DND-41 (cell line): ENCODE measurements around the gene TOP3B.

Experiments
- ATAC-seq: fragments of 200-7000 bp; cut with Tn5 transposase; 3 replicates; pipeline ENCODE4 v1.9.1; 2021; ENCODE audit warnings: low read depth; ENCODE audit not compliant: insufficient read depth
- DNase-seq: peaks from one replicate; pipeline ENCODE4 v3.0.0-alpha.2; 2020
- H2AFZ ChIP-seq: 2 replicates; pipeline ENCODE4 v1.6.0; 2012; ENCODE audit warnings: low read depth, low read length
- H3K27ac ChIP-seq: 2 replicates; pipeline ENCODE4 v1.5.1; 2012; ENCODE audit warnings: low read length, inconsistent platforms
- H3K27me3 ChIP-seq: fragments of 200-600 bp; sonication (generic); 2 replicates; pipeline ENCODE4 v1.6.0; 2012; ENCODE audit warnings: low read length, mild to moderate bottlenecking, inconsistent platforms; ENCODE audit not compliant: insufficient read depth, poor library complexity
- H3K36me3 ChIP-seq: 2 replicates; pipeline ENCODE4 v1.5.1; 2012; ENCODE audit warnings: low read length, inconsistent platforms; ENCODE audit not compliant: insufficient read depth
- H3K4me1 ChIP-seq: 2 replicates; pipeline ENCODE4 v1.5.1; 2012; ENCODE audit warnings: mild to moderate bottlenecking, low read length; ENCODE audit not compliant: insufficient read depth
- H3K4me2 ChIP-seq: 2 replicates; pipeline ENCODE4 v1.6.0; 2012; ENCODE audit warnings: mild to moderate bottlenecking, moderate library complexity, low read length, inconsistent platforms; ENCODE audit not compliant: insufficient read depth
- H3K4me3 ChIP-seq, 2 experiments: fragments of 200-600 bp in 1 of 2; shearing (Covaris generic) in 1 of 2; 2 replicates each; pipeline ENCODE4 v1.5.1; 2012 to 2016; ENCODE audit warnings: inconsistent platforms in 2 of 2, low read length in 2 of 2, mild to moderate bottlenecking in 2 of 2, low read depth in 1 of 2, moderate library complexity in 1 of 2
- H3K79me2 ChIP-seq: 2 replicates; pipeline ENCODE4 v1.6.0; 2012; ENCODE audit warnings: low read length, inconsistent platforms; ENCODE audit not compliant: insufficient read depth
- H3K9ac ChIP-seq: 2 replicates; pipeline ENCODE4 v1.6.0; 2012; ENCODE audit warnings: low read depth, mild to moderate bottlenecking, inconsistent platforms, low read length, moderate library complexity
- H3K9me3 ChIP-seq: 2 replicates; pipeline ENCODE4 v1.5.1; 2012; ENCODE audit warnings: low read length, moderate library complexity, mild to moderate bottlenecking, inconsistent platforms; ENCODE audit not compliant: insufficient read depth, severe bottlenecking
- H4K20me1 ChIP-seq: 2 replicates; pipeline ENCODE4 v1.6.0; 2012; ENCODE audit warnings: low read length; ENCODE audit not compliant: insufficient read depth
- EZH2 ChIP-seq: IDR thresholded peaks from 3 replicates; pipeline ENCODE4 v1.6.1; 2012; ENCODE audit warnings: borderline replicate concordance, low read depth, mild to moderate bottlenecking, moderate library complexity, low read length, inconsistent platforms; ENCODE audit not compliant: severe bottlenecking
- TF ChIP-seq, protein P1 (sequence below): IDR thresholded peaks from 2 replicates; pipeline ENCODE4 v1.5.1; 2012; ENCODE audit warnings: borderline replicate concordance, low read length, moderate library complexity, mild to moderate bottlenecking; ENCODE audit not compliant: poor library complexity, severe bottlenecking; ENCODE audit errors: extremely low read depth

TOP3B gene

DNA sequence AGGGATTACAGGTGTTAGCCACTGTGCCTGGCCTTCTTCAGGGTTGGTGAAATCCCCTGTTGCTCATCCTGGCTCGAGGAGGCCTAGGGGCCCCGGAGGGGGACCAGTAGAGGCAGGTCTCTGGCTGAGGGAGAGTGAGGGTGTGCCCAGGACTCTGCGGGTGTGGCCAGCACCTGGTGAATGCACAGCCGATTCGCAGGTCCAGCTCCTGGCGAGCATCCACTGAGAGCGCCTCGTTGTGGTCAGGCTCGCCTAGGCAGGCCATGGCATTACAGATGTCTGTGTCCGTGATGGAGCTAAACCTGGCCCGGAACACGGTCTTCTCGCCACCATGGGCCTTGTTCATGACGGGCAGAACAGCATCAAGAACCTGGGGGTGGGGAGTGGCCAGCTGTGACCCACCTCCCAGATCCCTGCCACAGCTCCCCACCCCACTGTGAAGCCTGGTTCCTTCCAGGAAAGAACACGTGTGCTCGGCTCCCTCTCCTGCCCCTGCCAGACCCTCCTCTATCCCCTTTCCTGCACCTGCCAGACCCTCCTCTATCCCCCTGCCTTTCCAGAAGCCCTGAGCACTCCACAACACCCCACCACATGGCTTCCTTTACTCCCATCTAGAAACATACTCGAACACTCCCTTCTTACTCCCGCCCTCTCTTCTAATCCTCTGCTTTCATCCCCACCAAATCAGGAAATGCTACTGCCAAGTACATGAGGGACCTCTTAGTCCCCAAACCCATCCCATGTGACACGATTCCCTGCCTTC is 12.4 kb downstream of the TOP3B start:
- ATAC-seq (no peak), DNase-seq (no peak)
- TF ChIP-seq, protein P1, sequence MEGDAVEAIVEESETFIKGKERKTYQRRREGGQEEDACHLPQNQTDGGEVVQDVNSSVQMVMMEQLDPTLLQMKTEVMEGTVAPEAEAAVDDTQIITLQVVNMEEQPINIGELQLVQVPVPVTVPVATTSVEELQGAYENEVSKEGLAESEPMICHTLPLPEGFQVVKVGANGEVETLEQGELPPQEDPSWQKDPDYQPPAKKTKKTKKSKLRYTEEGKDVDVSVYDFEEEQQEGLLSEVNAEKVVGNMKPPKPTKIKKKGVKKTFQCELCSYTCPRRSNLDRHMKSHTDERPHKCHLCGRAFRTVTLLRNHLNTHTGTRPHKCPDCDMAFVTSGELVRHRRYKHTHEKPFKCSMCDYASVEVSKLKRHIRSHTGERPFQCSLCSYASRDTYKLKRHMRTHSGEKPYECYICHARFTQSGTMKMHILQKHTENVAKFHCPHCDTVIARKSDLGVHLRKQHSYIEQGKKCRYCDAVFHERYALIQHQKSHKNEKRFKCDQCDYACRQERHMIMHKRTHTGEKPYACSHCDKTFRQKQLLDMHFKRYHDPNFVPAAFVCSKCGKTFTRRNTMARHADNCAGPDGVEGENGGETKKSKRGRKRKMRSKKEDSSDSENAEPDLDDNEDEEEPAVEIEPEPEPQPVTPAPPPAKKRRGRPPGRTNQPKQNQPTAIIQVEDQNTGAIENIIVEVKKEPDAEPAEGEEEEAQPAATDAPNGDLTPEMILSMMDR, result no peak
- TF ChIP-seq EZH2, result no peak
- no peaks in the 10 kb centered on the region for H3K9me3 ChIP-seq
- no peak overlapping the region for H2AFZ ChIP-seq
- no peak overlapping the region for H3K9ac ChIP-seq
- no peaks in the 10 kb centered on the region for H3K4me1 ChIP-seq
- H3K4me2 ChIP-seq, result no peak overlapping the region
- H3K79me2 ChIP-seq, result no peaks in the 10 kb centered on the region
- no peak overlapping the region for H3K27ac ChIP-seq
- H3K36me3 ChIP-seq, result peaks cover 91% of the 10 kb centered on the region
- no peaks in the 10 kb centered on the region for H3K27me3 ChIP-seq
- H3K4me3 ChIP-seq, result no peak overlapping the region
- H4K20me1 ChIP-seq, result 0 out of 2 replicates have a peak, but pooled peaks cover 4% of the 10 kb centered on the region

DNA sequence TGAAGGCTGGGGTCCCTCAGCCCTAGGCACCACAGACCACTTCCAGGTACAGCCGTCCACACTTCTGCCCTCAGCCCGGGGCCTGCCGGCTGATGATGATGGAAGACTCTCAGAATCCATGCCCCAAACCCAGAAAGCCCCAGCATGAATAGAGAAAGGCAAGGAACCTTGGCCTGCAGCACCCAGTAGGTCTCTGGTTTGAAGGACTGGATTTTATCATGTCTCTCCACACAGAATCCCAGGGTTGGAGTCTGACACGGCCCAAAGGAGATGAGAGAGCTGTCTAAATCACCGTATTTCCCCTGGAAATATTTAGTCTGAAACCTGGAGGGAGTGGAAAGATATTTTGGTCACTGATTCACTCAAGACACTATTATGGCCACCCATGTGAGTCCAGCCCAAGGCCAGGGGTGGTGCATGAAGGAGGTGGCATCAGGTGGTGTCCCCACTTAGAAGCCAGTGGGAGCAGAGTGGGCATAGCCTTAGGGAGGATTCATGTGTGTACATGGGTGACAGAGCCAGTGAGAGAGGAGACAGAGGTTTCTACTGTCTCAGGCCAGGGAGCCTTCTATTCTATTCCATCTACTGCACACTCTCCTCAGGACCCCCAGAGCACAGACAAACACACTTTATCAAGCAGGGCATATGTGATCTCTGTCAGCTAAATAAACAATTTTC is 14.0 kb downstream of the TOP3B start:
- no peak for DNase-seq
- no peak for ATAC-seq
- H3K9me3 ChIP-seq, result no peaks in the 10 kb centered on the region
- no peak overlapping the region for H3K9ac ChIP-seq
- H3K79me2 ChIP-seq, result no peaks in the 10 kb centered on the region
- H3K27ac ChIP-seq, result no peak overlapping the region
- H4K20me1 ChIP-seq, result no peaks in the 10 kb centered on the region
- H3K27me3 ChIP-seq, result no peaks in the 10 kb centered on the region
- H3K36me3 ChIP-seq, result peaks cover 91% of the 10 kb centered on the region
- no peaks in the 10 kb centered on the region for H3K4me1 ChIP-seq
- H3K4me3 ChIP-seq, result no peak overlapping the region
- no peak overlapping the region for H2AFZ ChIP-seq
- no peak for TF ChIP-seq EZH2
- TF ChIP-seq, protein P1, result no peak
- H3K4me2 ChIP-seq, result no peak overlapping the region

DNA sequence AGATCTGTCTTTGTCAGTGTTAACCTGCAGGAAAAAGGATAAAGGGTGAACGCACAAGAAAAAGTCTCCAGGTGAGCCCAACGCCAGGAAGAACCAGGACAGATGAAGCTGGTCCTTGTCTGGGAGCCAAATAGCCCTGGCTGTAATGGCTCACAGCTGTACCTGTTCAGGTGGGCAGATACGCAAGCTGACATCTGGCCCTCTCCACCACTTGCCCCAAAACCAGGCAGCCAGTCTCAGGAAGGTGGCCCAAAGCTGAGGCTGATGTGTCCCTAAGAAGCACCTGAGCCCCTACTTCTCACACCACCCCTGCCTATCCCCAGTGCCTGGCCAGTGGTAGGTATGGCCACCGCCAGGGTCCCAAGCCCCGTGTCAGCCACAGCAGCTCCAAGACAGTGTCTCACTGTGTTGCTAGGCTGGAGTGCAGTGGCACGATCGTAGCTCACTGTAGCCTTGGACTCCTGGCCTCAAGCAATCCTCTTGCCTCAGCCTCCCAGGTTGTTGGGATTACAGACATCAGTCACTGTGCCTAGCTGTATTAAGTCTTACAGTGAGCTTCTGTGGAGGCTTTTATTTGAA is 14.8 kb downstream of the TOP3B start:
- H3K9me3 ChIP-seq, result no peaks in the 10 kb centered on the region
- H4K20me1 ChIP-seq, result no peaks in the 10 kb centered on the region
- no peak overlapping the region for H2AFZ ChIP-seq
- no peak for TF ChIP-seq EZH2
- TF ChIP-seq, protein P1, result no peak
- H3K79me2 ChIP-seq, result no peaks in the 10 kb centered on the region
- H3K4me1 ChIP-seq, result no peaks in the 10 kb centered on the region
- H3K27me3 ChIP-seq, result no peaks in the 10 kb centered on the region
- ATAC-seq (no peak), DNase-seq (no peak)
- no peak overlapping the region for H3K4me2 ChIP-seq
- no peak overlapping the region for H3K4me3 ChIP-seq
- H3K36me3 ChIP-seq, result peaks cover 93% of the 10 kb centered on the region
- H3K27ac ChIP-seq, result no peak overlapping the region
- no peak overlapping the region for H3K9ac ChIP-seq
